Stimulated activated CD4-positive, alpha-beta T cell treated with anti-CD3 and anti-CD28 coated beads, TNF-alpha, amount 100 ng/mL, for 48 hours (primary cell): ENCODE measurements around the gene CMIP.

Experiments used
- DNase-seq, 3 donors: peaks; one replicate each; pipeline ENCODE4 v3.0.0-alpha.2; 2020; ENCODE audit warnings: low read depth in 3 of 3

Gene CMIP

DNA sequence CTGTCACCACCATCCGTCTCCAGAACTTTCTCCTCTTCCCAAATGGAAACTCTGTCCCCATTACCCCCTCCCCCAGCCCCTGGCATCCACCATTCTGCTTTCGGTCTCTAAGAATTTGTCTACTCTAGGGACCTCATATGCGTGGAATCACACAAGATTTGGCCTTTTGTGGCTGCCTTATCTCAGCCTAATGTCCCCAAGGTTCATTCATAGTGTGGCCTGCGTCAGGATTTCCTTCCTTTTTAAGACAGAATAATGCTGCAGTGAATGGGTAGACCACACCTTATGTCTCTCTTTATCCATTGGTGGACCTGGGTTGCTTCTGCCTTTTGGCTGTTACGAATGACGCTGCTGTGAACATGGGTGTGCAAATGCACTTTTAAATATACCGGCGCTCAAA is 194.7 kb downstream of the CMIP start:
- DNase-seq, result no peak

GRCh38 chr16:81639931-81640680 is 195.5 kb downstream of the CMIP start:
- no peak for DNase-seq

DNA sequence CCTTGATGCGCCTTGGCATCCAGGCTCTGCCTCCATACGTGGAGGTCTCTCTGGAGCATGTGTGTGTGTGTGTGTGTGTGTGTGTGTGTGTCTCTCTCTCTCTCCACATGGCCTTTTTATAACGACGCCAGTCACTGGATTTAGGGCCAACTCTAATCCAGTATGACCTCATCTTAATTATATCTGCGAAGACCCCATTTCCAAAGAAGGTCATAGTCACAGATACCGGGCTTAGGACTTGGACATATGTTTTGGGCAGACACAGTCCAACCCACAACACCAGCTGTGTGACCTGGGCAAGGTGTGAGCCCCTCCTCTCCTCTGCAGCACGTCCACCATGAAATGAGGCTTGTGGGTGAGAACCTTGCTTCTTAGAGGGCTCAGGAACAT is 196.1 kb downstream of the CMIP start:
- no peak for DNase-seq

DNA sequence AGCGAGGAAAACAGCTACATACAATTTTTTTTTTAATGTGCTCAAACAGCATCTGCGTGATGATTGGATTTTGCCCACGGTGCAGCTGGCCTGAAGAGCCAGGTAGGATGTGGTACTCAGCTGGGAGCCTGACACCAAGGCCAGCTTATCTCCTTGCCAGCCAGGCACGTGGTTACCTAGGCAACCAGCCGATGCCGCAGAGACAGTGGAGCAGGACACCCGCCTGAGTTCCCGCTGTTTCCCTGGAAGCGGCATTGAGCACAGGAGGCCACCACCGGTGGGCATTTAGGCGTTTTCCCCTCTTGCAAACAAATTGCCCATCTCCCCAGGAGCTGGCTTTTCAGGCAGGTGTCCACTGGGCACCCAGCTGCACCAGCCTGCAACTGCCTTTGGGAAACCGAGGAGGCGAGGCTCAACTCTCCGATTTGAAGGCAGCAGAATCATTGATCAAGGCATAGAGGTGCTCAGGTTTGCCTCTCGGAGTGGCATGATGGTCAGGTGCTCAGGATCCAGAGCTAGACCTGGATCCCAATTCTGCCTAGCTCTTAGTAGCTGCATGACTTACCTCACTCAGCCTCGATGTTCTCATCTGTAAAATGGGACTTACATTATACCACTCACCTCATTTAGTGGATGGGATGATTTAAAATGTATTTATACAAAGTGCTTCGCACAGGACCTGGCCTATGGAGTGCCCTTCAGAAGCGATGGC is 196.9 kb downstream of the CMIP start:
- DNase-seq, result no peak

GRCh38 chr16:81642107-81642436 is 197.5 kb downstream of the CMIP start:
- no peak for DNase-seq

GRCh38 chr16:81642943-81643342 is 198.3 kb downstream of the CMIP start:
- DNase-seq, result no peak

- no peak for DNase-seq
These were observed 200.7 kb downstream of the CMIP start for GRCh38 chr16:81645266-81645694.

- no peak for DNase-seq
These were observed 201.3 kb downstream of the CMIP start for GRCh38 chr16:81645925-81646324.

DNA sequence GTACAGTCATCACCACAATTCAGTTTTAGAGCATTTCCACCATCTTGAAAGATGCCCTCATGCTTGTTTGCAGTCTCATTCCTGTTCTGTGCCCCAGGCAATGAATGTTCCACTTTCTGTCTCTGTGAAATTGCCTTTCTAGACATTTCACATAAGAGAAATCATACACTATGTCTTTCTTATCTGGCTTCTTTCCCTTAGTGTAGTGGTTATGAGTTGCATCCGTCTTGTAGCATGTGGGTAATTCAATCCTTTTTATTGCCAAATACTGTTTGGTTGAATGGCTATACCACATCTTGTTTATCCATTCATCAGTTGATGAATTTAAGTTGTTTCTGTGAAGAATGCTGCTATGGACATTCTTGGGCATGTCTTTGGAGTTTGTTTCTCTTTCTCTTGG is 202.0 kb downstream of the CMIP start:
- no peak for DNase-seq

- no peak for DNase-seq
These were observed 202.9 kb downstream of the CMIP start for GRCh38 chr16:81647527-81647926.

- no peak for DNase-seq
These were observed 205.1 kb downstream of the CMIP start for GRCh38 chr16:81649561-81650184.

DNA sequence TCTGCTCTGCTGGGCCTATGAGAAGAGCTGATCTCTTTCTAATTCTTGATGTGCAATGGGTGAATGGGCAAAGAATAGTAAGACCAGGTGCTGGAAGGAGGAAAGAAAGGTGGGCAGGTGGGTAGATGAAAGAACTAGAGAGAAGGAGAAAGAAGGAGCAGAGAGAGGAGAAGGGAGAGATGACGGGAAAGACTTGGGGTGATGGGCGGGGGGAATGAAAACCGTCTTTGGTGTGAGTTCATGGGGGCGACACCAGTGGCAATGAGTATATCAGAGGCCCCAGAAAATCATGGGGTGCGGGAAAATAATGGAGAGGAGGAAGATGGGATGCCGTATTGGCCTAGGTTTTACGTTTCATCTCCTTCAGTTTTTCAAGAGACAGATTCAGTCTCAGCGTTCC is 205.7 kb downstream of the CMIP start:
- no peak for DNase-seq

DNA sequence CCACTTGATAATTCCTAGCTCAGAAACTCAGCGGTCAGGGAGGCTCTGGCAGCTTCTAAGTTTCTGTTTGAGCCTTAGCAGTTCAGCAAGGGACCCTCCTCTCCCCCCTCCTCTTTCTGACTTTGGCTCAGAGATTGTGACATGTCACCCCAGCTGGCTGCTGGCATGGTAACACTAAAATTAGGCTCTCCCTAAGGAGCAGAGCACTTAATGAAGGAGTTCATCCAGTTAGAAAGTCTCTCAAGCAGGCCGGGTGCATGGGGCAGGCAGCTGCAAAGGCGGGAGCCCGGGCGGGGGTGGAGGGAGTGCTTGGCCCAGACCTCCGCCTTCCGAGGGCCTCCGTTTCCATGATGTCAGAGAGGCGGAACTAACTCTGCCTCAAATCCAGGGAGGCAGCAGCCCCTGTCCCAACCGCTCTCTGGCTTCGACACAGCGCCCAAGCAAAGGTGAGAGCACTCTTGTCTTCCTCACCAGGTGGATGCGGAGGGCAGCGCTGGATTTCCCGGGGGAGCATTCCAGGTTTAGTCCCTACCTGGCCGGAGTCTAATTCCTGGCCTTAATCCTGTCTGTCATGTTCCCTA is 206.5 kb downstream of the CMIP start:
- no peak for DNase-seq

GRCh38 chr16:81651758-81652718 is 207.4 kb downstream of the CMIP start:
- DNase-seq, result no peak

DNA sequence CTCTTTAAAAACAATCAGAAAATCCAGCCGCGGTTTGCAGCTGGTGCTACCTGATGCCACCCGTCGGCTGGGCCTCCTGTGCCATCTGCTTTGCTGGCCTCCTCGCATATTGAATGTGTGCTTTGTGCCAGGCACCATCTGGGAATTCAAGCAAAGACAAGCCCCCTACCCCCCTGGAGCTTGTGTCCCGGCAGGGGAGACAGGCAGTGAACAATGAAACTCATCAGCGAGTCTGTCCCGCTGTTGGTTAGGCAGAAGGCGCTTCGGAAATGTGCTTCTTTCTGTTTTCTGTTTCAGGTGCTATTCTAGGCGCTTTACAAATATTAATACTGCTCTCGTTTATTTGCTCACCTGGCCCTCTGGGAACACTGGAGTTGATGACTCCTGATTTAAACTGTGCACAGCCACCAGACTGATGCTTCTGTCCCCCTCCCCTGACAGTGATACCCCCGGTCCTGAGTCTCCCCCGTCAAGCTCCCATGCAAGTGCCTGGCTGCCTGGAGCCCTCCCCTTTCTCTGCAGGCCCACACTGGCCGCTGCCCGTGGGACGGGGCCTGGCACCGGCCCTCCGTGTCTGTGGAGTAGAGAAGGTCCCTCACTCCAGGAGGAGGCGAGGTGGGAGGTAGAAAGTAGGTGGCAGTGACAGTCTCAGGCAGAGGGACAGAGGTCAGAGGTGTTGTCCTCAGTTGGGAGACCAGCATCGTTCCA is 208.3 kb downstream of the CMIP start:
- DNase-seq, result no peak

GRCh38 chr16:81654346-81654745 is 209.7 kb downstream of the CMIP start:
- no peak for DNase-seq

- DNase-seq, result no peak
These were observed 211.0 kb downstream of the CMIP start for GRCh38 chr16:81655469-81656162.

GRCh38 chr16:81657224-81657623 is 212.6 kb downstream of the CMIP start:
- no peak for DNase-seq

GRCh38 chr16:81657781-81658180 is 213.2 kb downstream of the CMIP start:
- DNase-seq, result no peak

GRCh38 chr16:81658373-81658772 is 213.8 kb downstream of the CMIP start:
- DNase-seq, result no peak
